IMR-90 (cell line): ENCODE measurements around the gene PLXNA4. TPM values are rescaled to one million over a fixed set of nuclear protein-coding genes. Genes with fewer than 3 reads are reported as not detected.

ENCODE experiments used
- ATAC-seq: fragments of 200-7000 bp; cut with Tn5 transposase; 2 replicates; pipeline ENCODE4 v1.9.1; 2020; ENCODE audit warnings: low read depth, mild to moderate bottlenecking, moderate library complexity
- BruUV-seq: library from RNA; stranded (reverse); fragments of 400-500 nt; replicated peaks from 2 replicates; lab custom pipeline; 2021; lab: Mats Ljungman, UMichigan
- CTCF ChIA-PET: fragments of 300-600 bp; formaldehyde crosslinking; extraction: SDS; loops from one replicate; lab custom pipeline; 2021; ENCODE audit warnings: antibody characterized with exemption; lab: Yijun Ruan, JAX
- POLR2A ChIA-PET: fragments of 300-600 bp; sonication (Branson Sonifier 250); formaldehyde crosslinking; loops from one replicate; lab custom pipeline; 2022; ENCODE audit warnings: antibody characterized with exemption; ENCODE audit not compliant: unreplicated experiment; lab: Charles Lee
- DNase-seq: peaks from one replicate; pipeline ENCODE4 v3.0.0; 2013
- H2AFZ ChIP-seq: replicated peaks from 2 replicates; pipeline ENCODE3; 2013; ENCODE audit warnings: low read length, mild to moderate bottlenecking; ENCODE audit not compliant: poor library complexity
- H2AK5ac ChIP-seq: 2 replicates; pipeline ENCODE4 v1.6.1; 2013; ENCODE audit warnings: low read depth, low read length, inconsistent platforms
- H2AK9ac ChIP-seq: replicated peaks from 2 replicates; pipeline ENCODE3; 2013; ENCODE audit warnings: mild to moderate bottlenecking, low read depth, low read length, moderate library complexity; ENCODE audit not compliant: poor library complexity
- H2BK120ac ChIP-seq: 2 replicates; pipeline ENCODE4 v1.6.1; 2013; ENCODE audit warnings: low read depth, low read length, inconsistent platforms
- H2BK15ac ChIP-seq: 3 replicates; pipeline ENCODE4 v1.6.1; 2013; ENCODE audit warnings: low read depth, low read length, inconsistent platforms
- H2BK20ac ChIP-seq: 2 replicates; pipeline ENCODE4 v1.6.1; 2013; ENCODE audit warnings: low read depth, mild to moderate bottlenecking, inconsistent platforms, low read length, moderate library complexity
- H2BK5ac ChIP-seq: 2 replicates; pipeline ENCODE4 v1.6.1; 2013; ENCODE audit warnings: mild to moderate bottlenecking, low read depth, low read length, inconsistent platforms; ENCODE audit not compliant: poor library complexity, severe bottlenecking
- H3K14ac ChIP-seq: replicated peaks from 2 replicates; pipeline ENCODE4 v1.6.1; 2013; ENCODE audit warnings: low read depth, low read length, inconsistent platforms
- H3K18ac ChIP-seq: 2 replicates; pipeline ENCODE4 v1.6.1; 2013; ENCODE audit warnings: low read depth, low read length, control low read depth
- H3K23ac ChIP-seq: 2 replicates; pipeline ENCODE4 v1.6.1; 2013; ENCODE audit warnings: low read depth, low read length, inconsistent platforms
- H3K27ac ChIP-seq: 2 replicates; pipeline ENCODE4 v1.5.1; 2013; ENCODE audit warnings: mild to moderate bottlenecking, control low read depth, low read length; ENCODE audit not compliant: insufficient read depth
- H3K27me3 ChIP-seq: 2 replicates; pipeline ENCODE4 v1.6.1; 2013; ENCODE audit warnings: low read length; ENCODE audit not compliant: control insufficient read depth, insufficient read depth
- H3K36me3 ChIP-seq: 2 replicates; pipeline ENCODE4 v1.6.1; 2013; ENCODE audit warnings: low read length, mixed read lengths; ENCODE audit not compliant: control insufficient read depth, insufficient read depth
- H3K4ac ChIP-seq: 2 replicates; pipeline ENCODE4 v1.6.1; 2013; ENCODE audit warnings: low read depth, low read length, inconsistent platforms
- H3K4me1 ChIP-seq: 2 replicates; pipeline ENCODE4 v1.6.1; 2013; ENCODE audit warnings: low read length, mixed read lengths; ENCODE audit not compliant: control insufficient read depth, insufficient read depth
- H3K4me2 ChIP-seq: 2 replicates; pipeline ENCODE4 v1.6.1; 2013; ENCODE audit warnings: low read depth, mild to moderate bottlenecking, control low read depth, low read length, moderate library complexity
- H3K4me3 ChIP-seq: 2 replicates; pipeline ENCODE4 v1.5.1; 2013; ENCODE audit warnings: low read depth, mild to moderate bottlenecking, control low read depth, low read length, moderate library complexity; ENCODE audit not compliant: insufficient read depth
- H3K56ac ChIP-seq: 2 replicates; pipeline ENCODE4 v1.6.1; 2013; ENCODE audit warnings: low read length, inconsistent platforms; ENCODE audit not compliant: insufficient read depth; ENCODE audit errors: extremely low read depth
- H3K79me1 ChIP-seq, 2 experiments: 2 replicates each; pipeline ENCODE4 v1.6.1; 2013; ENCODE audit warnings: low read length in 2 of 2, inconsistent platforms in 1 of 2, low read depth in 1 of 2
- H3K9ac ChIP-seq: 2 replicates; pipeline ENCODE4 v1.6.1; 2013; ENCODE audit warnings: low read depth, low read length, control low read depth
- H3K9me1 ChIP-seq: 2 replicates; pipeline ENCODE4 v1.6.1; 2013; ENCODE audit warnings: low read length, inconsistent platforms; ENCODE audit not compliant: insufficient read depth
- H3K9me3 ChIP-seq: 2 replicates; pipeline ENCODE4 v1.6.1; 2013; ENCODE audit warnings: low read length; ENCODE audit not compliant: control insufficient read depth, insufficient read depth
- H4K20me1 ChIP-seq: 2 replicates; pipeline ENCODE4 v1.6.1; 2013; ENCODE audit warnings: low read length, inconsistent platforms; ENCODE audit not compliant: insufficient read depth
- H4K5ac ChIP-seq: 2 replicates; pipeline ENCODE4 v1.6.1; 2013; ENCODE audit warnings: mild to moderate bottlenecking, low read depth, low read length, control low read depth
- H4K8ac ChIP-seq, 2 experiments: 2 replicates each; pipeline ENCODE4 v1.6.1; 2013; ENCODE audit warnings: low read depth in 2 of 2, low read length in 2 of 2, control low read depth in 1 of 2, inconsistent platforms in 1 of 2
- H4K91ac ChIP-seq: 2 replicates; pipeline ENCODE4 v1.6.1; 2013; ENCODE audit warnings: low read depth, low read length, inconsistent platforms; ENCODE audit not compliant: insufficient read depth
- CHD1 ChIP-seq: IDR thresholded peaks from 2 replicates; pipeline ENCODE4 v1.6.1; 2012; ENCODE audit warnings: low read depth, low read length, improper control_type of control experiment
- ELK1 ChIP-seq: fragments of 150-350 bp; IDR thresholded peaks from 2 replicates; pipeline ENCODE4 v1.6.1; 2016; ENCODE audit warnings: low read depth, mild to moderate bottlenecking, low read length, moderate library complexity, borderline replicate concordance
- MAFK ChIP-seq: IDR thresholded peaks from 2 replicates; pipeline ENCODE4 v1.6.1; 2012; ENCODE audit warnings: low read depth, low read length, improper control_type of control experiment
- NFE2L2 ChIP-seq: fragments of 150-350 bp; IDR thresholded peaks from 2 replicates; pipeline ENCODE4 v1.6.1; 2016; ENCODE audit warnings: low read depth, mild to moderate bottlenecking, low read length
- POLR2A ChIP-seq: IDR thresholded peaks from 2 replicates; pipeline ENCODE4 v1.6.1; 2012; ENCODE audit warnings: mild to moderate bottlenecking, low read depth, low read length
- WGBS, 2 experiments: methylation state at CpG; one replicate each; pipeline versions ENCODE4 v1.1.5 to v1.1.7; 2013; ENCODE audit warnings: missing lambda C conversion rate in 2 of 2; ENCODE audit not compliant: insufficient read length in 1 of 2; ENCODE audit errors: extremely low coverage in 2 of 2; 5-methylcytosine and 5-hydroxymethylcytosine counted together
- dilution Hi-C: fragments of 300-500 bp; cut with HindIII; formaldehyde crosslinking; loops from one replicate; pipeline ENCODE4 v1.14.3; 2018; ENCODE audit warnings: low sequenced_read_pairs; ENCODE audit not compliant: unreplicated experiment
- in situ Hi-C: fragments of 300-500 bp; cut with MboI; formaldehyde crosslinking; loops from 3 replicates; pipeline ENCODE4 v1.14.3; 2019; ENCODE audit warnings: low sequenced_read_pairs, inconsistent platforms, mixed read lengths
- intact Hi-C: fragments of 100-400 bp; cut with micrococcal nuclease; formaldehyde crosslinking; loops from 2 replicates; pipeline ENCODE4 v1.10.0; 2022
- polyA plus RNA-seq, 3 experiments: library from polyadenylated mRNA; depleted of rRNA; stranded (reverse); fragments of >200 nt; gene quantifications; 2 replicates each; pipeline ENCODE4 v1.2.3, GENCODE V29; 2012; ENCODE audit warnings: low replicate concordance in 1 of 3
- total RNA-seq: library from RNA; depleted of rRNA; stranded (reverse); fragments of >200 nt; gene quantifications from 2 replicates; pipeline ENCODE4 v1.2.3, GENCODE V29; 2012

PLXNA4 gene
- total and polyA plus RNA-seq, 2 of the 4 experiments (the other 2 are of a cell fraction) = under 0.01 TPM

- Histone ChIP-seq H3K9me1 (no peaks in the 10 kb centered on the region), H2AFZ (no peak overlapping the region), H3K4me2 (no peak overlapping the region), H2BK15ac (no peak overlapping the region), H3K9ac (no peak overlapping the region), H3K18ac (no peak overlapping the region), H3K27ac (no peak overlapping the region), H3K79me1 (no peaks in the 10 kb centered on the region), H3K23ac (no peak overlapping the region), H2BK120ac (no peak overlapping the region), H2BK20ac (no peak overlapping the region), H2BK5ac (no peak overlapping the region), H3K4me1 (no peaks in the 10 kb centered on the region), H3K4me3 (no peak overlapping the region), H3K56ac (no peak overlapping the region), H3K14ac (no peak overlapping the region), H3K36me3 (no peaks in the 10 kb centered on the region), H4K20me1 (no peaks in the 10 kb centered on the region), H2AK9ac (no peak overlapping the region), H4K91ac (no peak overlapping the region), H3K9me3 (peaks cover 5% of the 10 kb centered on the region), H2AK5ac (no peak overlapping the region), H4K8ac (no peak overlapping the region), H3K4ac (no peak overlapping the region), H4K5ac (no peak overlapping the region), H3K27me3 (no peaks in the 10 kb centered on the region)
- TF ChIP-seq MAFK = no peak
- TF ChIP-seq ELK1 = no peak
- TF ChIP-seq POLR2A = no peak
- TF ChIP-seq CHD1 = no peak
- no peak for TF ChIP-seq NFE2L2
- ATAC-seq = no peak
- intact Hi-C loops (no loop called here), dilution Hi-C loops (no loop called here), in situ Hi-C loops (no loop called here)
- CTCF ChIA-PET = no interaction called here
- no peak for DNase-seq
- WGBS, 2 experiments = 20% methylated on average over 2 of the region's 8 CpGs; no CpG with 5 or more reads in 1 of the 2 experiments
- POLR2A ChIA-PET = no interaction called here
- no TSS peak for BruUV-seq
These were observed 392.4 kb downstream of the PLXNA4 start for GRCh38 chr7:132183781-132184380.
